B cell (primary cell): ENCODE data around the gene USO1. TPM values are rescaled to one million over a fixed set of nuclear protein-coding genes. Genes with fewer than 3 reads are reported as not detected.

Experiments
- ATAC-seq: fragments of 200-7000 bp; cut with Tn5 transposase; one replicate; pipeline ENCODE4 v1.10.0; 2021; ENCODE audit warnings: low read depth, mild to moderate bottlenecking, moderate number of reproducible peaks, moderate library complexity
- CTCF ChIA-PET: fragments of 350-600 bp; sonication (Branson Sonifier 250); formaldehyde crosslinking; loops from one replicate; lab custom pipeline; 2021; ENCODE audit warnings: antibody characterized with exemption, inconsistent platforms; lab: Charles Lee
- POLR2A ChIA-PET: fragments of 350-600 bp; sonication (Branson Sonifier 250); formaldehyde crosslinking; loops from one replicate; lab custom pipeline; 2021; ENCODE audit warnings: antibody characterized with exemption; lab: Charles Lee
- DNase-seq: peaks from one replicate; pipeline ENCODE4 v3.0.0; 2013
- H2AFZ ChIP-seq: 2 replicates; pipeline ENCODE4 v1.6.1; 2012; ENCODE audit warnings: mild to moderate bottlenecking, low read depth, low read length; ENCODE audit not compliant: insufficient read depth, poor library complexity, severe bottlenecking
- H3K27ac ChIP-seq, 2 donors: 1 replicate in 1 of 2; 2 replicates in 1 of 2; pipeline ENCODE4 v1.5.1; 2012 to 2013; ENCODE audit warnings: low read length in 2 of 2, mild to moderate bottlenecking in 2 of 2, moderate library complexity in 1 of 2
- H3K27me3 ChIP-seq, 4 experiments: fragments of 200-600 bp in 1 of 4; sonication (generic) in 1 of 4; replicated peaks in 1 of 4; 1 replicate in 2 of 4; 2 replicates in 2 of 4; pipeline versions ENCODE4 v1.6.1 to v1.7.0; 2013 to 2016; ENCODE audit warnings: low read length in 3 of 4, mild to moderate bottlenecking in 2 of 4, mixed read lengths in 1 of 4, moderate library complexity in 1 of 4; ENCODE audit not compliant: insufficient read depth in 4 of 4, control insufficient read depth in 3 of 4; ENCODE audit errors: control extremely low read depth in 1 of 4
- H3K36me3 ChIP-seq, 2 experiments: replicated peaks in 1 of 2; 1 replicate in 1 of 2; 2 replicates in 1 of 2; pipeline versions ENCODE4 v1.6.1 to v1.7.1; 2013; ENCODE audit warnings: low read length in 1 of 2; ENCODE audit not compliant: insufficient read depth in 2 of 2, control insufficient read depth in 1 of 2; ENCODE audit errors: control extremely low read depth in 1 of 2, extremely low read depth in 1 of 2
- H3K4me1 ChIP-seq, 2 donors: fragments of 200-600 bp in 1 of 2; sonication (generic) in 1 of 2; 1 replicate in 1 of 2; 2 replicates in 1 of 2; pipeline versions ENCODE4 v1.5.1 to v1.6.1; 2013 to 2017; ENCODE audit warnings: low read length in 2 of 2; ENCODE audit not compliant: control insufficient read depth in 2 of 2, insufficient read depth in 2 of 2
- H3K4me2 ChIP-seq: replicated peaks from 2 replicates; pipeline ENCODE3; 2012; ENCODE audit warnings: mild to moderate bottlenecking, low read depth, low read length; ENCODE audit not compliant: poor library complexity, severe bottlenecking
- H3K4me3 ChIP-seq, 5 experiments: fragments of 200-600 bp in 1 of 5; sonication (generic) in 1 of 5; 1 replicate in 3 of 5; 2 replicates in 2 of 5; pipeline versions ENCODE4 v1.5.1 to v1.7.0; 2011 to 2016; ENCODE audit warnings: low read length in 4 of 5, mild to moderate bottlenecking in 4 of 5, low read depth in 2 of 5, control low read depth in 1 of 5, moderate library complexity in 1 of 5; ENCODE audit not compliant: insufficient read depth in 1 of 5; ENCODE audit errors: control extremely low read depth in 1 of 5, extremely low read depth in 1 of 5
- H3K79me2 ChIP-seq: fragments of 200-600 bp; sonication (generic); one replicate; pipeline ENCODE4 v1.6.0; 2016; ENCODE audit warnings: low read length; ENCODE audit not compliant: control insufficient read depth, insufficient read depth
- H3K9ac ChIP-seq: fragments of 200-600 bp; sonication (generic); 2 replicates; pipeline ENCODE4 v1.6.1; 2017; ENCODE audit warnings: mild to moderate bottlenecking, low read length, moderate library complexity
- H3K9me3 ChIP-seq, 3 donors: one replicate each; pipeline versions ENCODE4 v1.6.1 to v1.7.1; 2013; ENCODE audit warnings: low read length in 2 of 3; ENCODE audit not compliant: control insufficient read depth in 2 of 3, insufficient read depth in 1 of 3; ENCODE audit errors: control extremely low read depth in 1 of 3
- H4K20me1 ChIP-seq: 2 replicates; pipeline ENCODE4 v1.6.0; 2012; ENCODE audit warnings: mild to moderate bottlenecking, low read length; ENCODE audit not compliant: insufficient read depth, control insufficient read depth, poor library complexity, severe bottlenecking
- H3K27ac Mint-ChIP-seq: one replicate; pipeline ENCODE4 v1.8.0; 2021; ENCODE audit warnings: mixed read lengths
- H3K27me3 Mint-ChIP-seq: one replicate; pipeline ENCODE4 v1.8.0; 2021; ENCODE audit warnings: mixed read lengths
- H3K4me1 Mint-ChIP-seq: one replicate; pipeline ENCODE4 v1.8.0; 2021; ENCODE audit warnings: mixed read lengths
- H3K4me3 Mint-ChIP-seq: one replicate; pipeline ENCODE4 v1.8.0; 2021; ENCODE audit warnings: mixed read lengths
- H3K9me3 Mint-ChIP-seq: one replicate; pipeline ENCODE4 v1.8.0; 2022; ENCODE audit warnings: mixed read lengths; ENCODE audit not compliant: insufficient read depth
- EZH2 ChIP-seq: IDR thresholded peaks from 2 replicates; pipeline ENCODE4 v1.6.1; 2012; ENCODE audit warnings: borderline replicate concordance, low read depth, mild to moderate bottlenecking, moderate library complexity, low read length; ENCODE audit not compliant: insufficient read depth, poor library complexity, severe bottlenecking
- WGBS: methylation state at CpG from one replicate; pipeline ENCODE4 v1.1.5; 2013; ENCODE audit warnings: missing lambda C conversion rate; ENCODE audit not compliant: insufficient coverage; 5-methylcytosine and 5-hydroxymethylcytosine counted together
- intact Hi-C: fragments of 100-400 bp; cut with micrococcal nuclease; formaldehyde crosslinking; loops from one replicate; pipeline ENCODE4 v1.10.0; 2022
- polyA plus RNA-seq: library from polyadenylated mRNA; depleted of rRNA; stranded (reverse); fragments of >200 nt; gene quantifications from 2 replicates; pipeline ENCODE4 v1.2.3, GENCODE V29; 2012
- total RNA-seq, 2 donors: library from RNA; stranded (reverse); fragments of 120-200 nt in 1 of 2; gene quantifications; 1 replicate in 1 of 2; 2 replicates in 1 of 2; pipeline versions ENCODE4 v1.2.3 to v1.2.4, GENCODE V29; 2013 to 2022
- TF ChIP-seq, protein P1 (sequence below): fragments of 200-600 bp; IDR thresholded peaks from one replicate; pipeline ENCODE4 v1.8.0; 2022; ENCODE audit warnings: antibody characterized with exemption, mild to moderate bottlenecking

The USO1 gene
- total and polyA plus RNA-seq, 2 donors (not counting 1 experiment from before 2014, with no cell fraction given): 12.3 to 45.0 TPM

DNA sequence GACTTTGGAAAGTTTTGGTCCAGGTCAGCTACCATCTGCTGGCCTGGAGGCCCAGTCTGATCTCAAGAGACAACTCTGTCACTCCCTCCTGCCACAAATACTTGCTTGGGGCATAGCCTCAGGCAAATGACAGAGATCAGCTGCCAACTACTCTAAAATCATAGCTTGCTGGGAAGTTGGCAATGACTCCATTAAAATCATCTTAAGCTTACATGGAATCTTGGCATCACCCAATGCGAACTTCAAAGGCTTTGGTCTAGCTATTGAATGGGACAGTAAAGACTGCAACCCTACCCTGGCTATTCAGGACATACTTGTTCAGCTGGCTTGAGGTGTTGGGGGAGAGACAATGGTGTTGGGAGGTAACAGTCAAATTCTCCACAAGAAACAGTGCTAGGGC, 7.0 kb upstream of the USO1 start:
- H2AFZ ChIP-seq: no peak overlapping the region
- Mint-ChIP-seq H3K27ac (no peak overlapping the region), H3K9me3 (no peaks in the 10 kb centered on the region), H3K27me3 (no peaks in the 10 kb centered on the region), H3K4me1 (peaks cover 9% of the 10 kb centered on the region), H3K4me3 (no peak overlapping the region)
- no peak overlapping the region for H3K27ac ChIP-seq
- no peak overlapping the region for H3K9ac ChIP-seq
- no peak overlapping the region for H3K4me2 ChIP-seq
- no peaks in the 10 kb centered on the region for H3K27me3 ChIP-seq
- H3K79me2 ChIP-seq: peaks cover 23% of the 10 kb centered on the region
- H3K36me3 ChIP-seq: no peaks in the 10 kb centered on the region
- H3K9me3 ChIP-seq: no peaks in the 10 kb centered on the region
- TF ChIP-seq EZH2: no peak
- TF ChIP-seq, protein P1, sequence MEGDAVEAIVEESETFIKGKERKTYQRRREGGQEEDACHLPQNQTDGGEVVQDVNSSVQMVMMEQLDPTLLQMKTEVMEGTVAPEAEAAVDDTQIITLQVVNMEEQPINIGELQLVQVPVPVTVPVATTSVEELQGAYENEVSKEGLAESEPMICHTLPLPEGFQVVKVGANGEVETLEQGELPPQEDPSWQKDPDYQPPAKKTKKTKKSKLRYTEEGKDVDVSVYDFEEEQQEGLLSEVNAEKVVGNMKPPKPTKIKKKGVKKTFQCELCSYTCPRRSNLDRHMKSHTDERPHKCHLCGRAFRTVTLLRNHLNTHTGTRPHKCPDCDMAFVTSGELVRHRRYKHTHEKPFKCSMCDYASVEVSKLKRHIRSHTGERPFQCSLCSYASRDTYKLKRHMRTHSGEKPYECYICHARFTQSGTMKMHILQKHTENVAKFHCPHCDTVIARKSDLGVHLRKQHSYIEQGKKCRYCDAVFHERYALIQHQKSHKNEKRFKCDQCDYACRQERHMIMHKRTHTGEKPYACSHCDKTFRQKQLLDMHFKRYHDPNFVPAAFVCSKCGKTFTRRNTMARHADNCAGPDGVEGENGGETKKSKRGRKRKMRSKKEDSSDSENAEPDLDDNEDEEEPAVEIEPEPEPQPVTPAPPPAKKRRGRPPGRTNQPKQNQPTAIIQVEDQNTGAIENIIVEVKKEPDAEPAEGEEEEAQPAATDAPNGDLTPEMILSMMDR: no peak
- no peaks in the 10 kb centered on the region for H4K20me1 ChIP-seq
- peaks cover 0 to 7% of the 10 kb centered on the region in 2 donors for H3K4me1 ChIP-seq
- ChIA-PET CTCF (interaction anchor here (1.5 kb wide), 1 partner anchor 9 kb away, joined by 4 read pairs; no protein-coding TSS in a partner anchor), POLR2A (no interaction called here)
- intact Hi-C loops: no loop called here
- no CpG with 5 or more reads among the region's 1 CpG for WGBS
- ATAC-seq (no peak), DNase-seq (no peak)
- no peak overlapping the region for H3K4me3 ChIP-seq

DNA sequence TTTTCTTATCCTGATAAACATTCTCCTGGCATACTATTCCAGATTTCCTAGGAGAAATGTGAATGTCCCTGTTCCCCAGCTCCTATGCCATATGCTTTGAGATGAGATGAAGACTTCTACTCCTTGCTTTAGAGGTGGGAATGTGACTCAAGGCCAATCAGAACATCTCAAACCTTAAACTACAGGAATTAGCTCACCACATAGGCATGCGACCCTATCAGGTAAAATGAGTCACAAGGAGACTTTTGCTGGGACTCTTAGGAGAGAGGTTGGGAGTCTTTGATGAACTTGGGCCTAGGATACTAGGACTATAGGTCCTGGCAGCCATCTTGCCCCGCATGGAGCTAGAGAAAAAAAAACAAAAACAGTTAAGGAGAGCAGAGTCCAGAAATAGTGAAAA, 5.8 kb upstream of the USO1 start:
- DNase-seq (no peak), ATAC-seq (no peak)
- Mint-ChIP-seq H3K9me3 (no peaks in the 10 kb centered on the region), H3K4me3 (no peak overlapping the region), H3K27me3 (no peaks in the 10 kb centered on the region), H3K4me1 (peaks cover 17% of the 10 kb centered on the region), H3K27ac (no peak overlapping the region)
- POLR2A ChIA-PET: interaction anchor here (0.6 kb wide), 1 partner anchor 1276 kb away, joined by 5 read pairs; no protein-coding TSS in a partner anchor
- H3K4me3 ChIP-seq: no peak overlapping the region
- no peaks in the 10 kb centered on the region for H3K27me3 ChIP-seq
- peaks cover 24% of the 10 kb centered on the region for H3K79me2 ChIP-seq
- CTCF ChIA-PET: interaction anchor here (0.7 kb wide), 1 partner anchor 177 kb away, joined by 3 read pairs; no protein-coding TSS in a partner anchor
- no peak overlapping the region for H3K9ac ChIP-seq
- WGBS: no CpG with 5 or more reads among the region's 2 CpGs
- H3K36me3 ChIP-seq: no peaks in the 10 kb centered on the region
- peaks cover 7 to 14% of the 10 kb centered on the region in 2 donors for H3K4me1 ChIP-seq
- H3K27ac ChIP-seq: no peak overlapping the region
- TF ChIP-seq, protein P1: no peak
- no peak for TF ChIP-seq EZH2
- no peaks in the 10 kb centered on the region for H3K9me3 ChIP-seq
- no peaks in the 10 kb centered on the region for H4K20me1 ChIP-seq
- H2AFZ ChIP-seq: no peak overlapping the region
- intact Hi-C loops: no loop called here
- no peak overlapping the region for H3K4me2 ChIP-seq
